GM19238 (cell line): Measurements from ENCODE around the gene PYM1.

ENCODE experiments used
- DNase-seq: peaks from one replicate; pipeline ENCODE4 v3.0.0; 2011; ENCODE audit warnings: low spot score; ENCODE audit not compliant: insufficient read length

PYM1 gene

GRCh38 chr12:55927588-55928502 lies at the start of gene PYM1:
Gene PYM1 (minus strand): TSS chr12:55927894. CDS start chr12:55927761, 133 bp downstream.
- peak; percentile 35 for DNase-seq

GRCh38 chr12:55974308-55974730 lies 46.6 kb upstream of the PYM1 start:
- DNase-seq = peak; percentile 44

GRCh38 chr12:55973599-55974307 lies 46.1 kb upstream of the PYM1 start, which contains the start of gene RAB5B:
Gene RAB5B (plus strand): TSS chr12:55974078. CDS start chr12:55986961, 12,883 bp downstream.
- peak; percentile 86 for DNase-seq

- DNase-seq = no peak
Measured at GRCh38 chr12:55972911-55973598, 45.4 kb upstream of the PYM1 start.

- DNase-seq = no peak
Measured at GRCh38 chr12:55972456-55972855, 44.8 kb upstream of the PYM1 start.

GRCh38 chr12:55972042-55972441 lies 44.3 kb upstream of the PYM1 start:
- no peak for DNase-seq

GRCh38 chr12:55970775-55971174 lies 43.1 kb upstream of the PYM1 start:
- DNase-seq = no peak

GRCh38 chr12:55969356-55969755 lies 41.7 kb upstream of the PYM1 start:
- DNase-seq = no peak

- DNase-seq = peak; percentile 89
Measured at GRCh38 chr12:55966408-55967281, 39.0 kb upstream of the PYM1 start, which contains the start of gene CDK2. Gene CDK2 (plus strand): TSS chr12:55966830. CDS start chr12:55967009, 179 bp downstream.

- DNase-seq = no peak
Measured at GRCh38 chr12:55965941-55966407, 38.3 kb upstream of the PYM1 start, which contains the start of gene PMEL. Gene PMEL (minus strand): TSS chr12:55966042. CDS start chr12:55966011, 31 bp downstream.

- DNase-seq = no peak
Measured at GRCh38 chr12:55965240-55965639, 37.5 kb upstream of the PYM1 start.

GRCh38 chr12:55963760-55964159 lies 36.1 kb upstream of the PYM1 start:
- no peak for DNase-seq

GRCh38 chr12:55957106-55957859 lies 29.6 kb upstream of the PYM1 start:
- no peak for DNase-seq

GRCh38 chr12:55955800-55956508 lies 28.3 kb upstream of the PYM1 start:
- no peak for DNase-seq

GRCh38 chr12:55955344-55955743 lies 27.6 kb upstream of the PYM1 start:
- no peak for DNase-seq

GRCh38 chr12:55946553-55946952 lies 18.9 kb upstream of the PYM1 start:
- no peak for DNase-seq

GRCh38 chr12:55942577-55943136 lies 15.0 kb upstream of the PYM1 start:
- no peak for DNase-seq

- DNase-seq = no peak
Measured at GRCh38 chr12:55942055-55942454, 14.4 kb upstream of the PYM1 start.
